Left lobe of liver (tissue), 2 donors: Measurements from ENCODE around the gene CFL1. TPM values are rescaled to one million over a fixed set of nuclear protein-coding genes. Genes with fewer than 3 reads are reported as not detected.
"Not testable (repeated sequence)": the region's sequence is repeated elsewhere in the genome, so short reads cannot be mapped to it uniquely, and the experiment has no call there.

ENCODE experiments used
- ATAC-seq: fragments of 200-7000 bp; cut with Tn5 transposase; one replicate; pipeline ENCODE4 v1.9.1; 2020; ENCODE audit warnings: mild to moderate bottlenecking, moderate library complexity
- DNase-seq: peaks from one replicate; pipeline ENCODE4 v3.0.0-alpha.2; 2020; ENCODE audit warnings: low spot score
- total RNA-seq: library from RNA; stranded (reverse); gene quantifications from one replicate; pipeline ENCODE4 v1.2.1, GENCODE V29; 2021
- donor health status: DM: no; HTN: no; CAD: no; lungs with moderate emphysema.
- donor health status: DM: no; HTN: yes; CAD: no.

CFL1 gene
- total RNA-seq, 1 donor from 2014 or later, result 240 TPM

DNA sequence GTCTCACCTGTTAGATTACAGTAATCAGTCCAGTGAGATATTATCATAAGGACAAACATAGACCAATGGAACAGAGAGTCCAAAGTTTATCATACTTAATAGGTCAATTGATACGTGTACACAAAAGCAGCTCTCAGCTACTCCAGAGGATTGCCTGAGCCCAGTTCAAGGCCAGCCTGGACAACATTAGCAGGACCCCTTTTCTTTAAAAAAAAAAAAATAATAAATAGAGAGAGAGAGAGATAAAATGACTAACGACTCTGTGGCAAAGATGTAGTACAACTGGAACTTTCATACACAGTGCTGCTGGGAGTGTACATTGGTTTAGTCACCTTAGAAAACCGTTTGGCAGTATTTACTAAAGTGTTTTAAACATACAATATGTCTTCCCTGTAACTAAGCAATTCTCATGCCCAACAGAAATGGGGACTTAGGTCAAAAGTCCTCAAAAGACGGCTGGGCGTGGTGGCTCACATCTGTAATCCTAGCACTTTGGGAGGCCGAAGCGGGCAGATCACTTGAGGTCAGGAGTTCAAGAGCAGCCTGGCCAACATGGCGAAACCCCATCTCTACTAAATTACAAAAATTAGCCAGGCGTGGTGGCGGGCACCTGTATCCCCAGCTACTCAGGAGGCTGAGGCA lies 13.6 kb downstream of the CFL1 start:
- DNase-seq (no peak), ATAC-seq (no peak)

DNA sequence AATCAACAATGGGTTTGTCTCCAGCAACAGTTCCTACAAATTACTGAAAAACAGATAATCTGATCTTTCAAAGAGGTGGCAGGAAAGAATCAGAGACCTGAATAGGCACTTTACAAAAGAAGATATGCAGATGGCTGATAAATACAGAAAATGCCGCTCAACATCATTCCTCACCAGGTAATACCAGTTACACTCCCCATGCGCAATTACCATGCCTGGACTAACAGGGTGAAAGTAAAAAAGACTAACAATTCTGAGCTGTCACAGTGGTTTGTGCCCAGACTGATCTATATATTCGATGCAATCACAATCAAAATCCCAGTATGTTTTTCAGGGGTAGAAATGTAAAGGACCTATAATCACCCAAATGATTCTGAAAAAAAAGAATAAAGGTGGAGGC lies 14.2 kb downstream of the CFL1 start:
- no peak for DNase-seq

DNA sequence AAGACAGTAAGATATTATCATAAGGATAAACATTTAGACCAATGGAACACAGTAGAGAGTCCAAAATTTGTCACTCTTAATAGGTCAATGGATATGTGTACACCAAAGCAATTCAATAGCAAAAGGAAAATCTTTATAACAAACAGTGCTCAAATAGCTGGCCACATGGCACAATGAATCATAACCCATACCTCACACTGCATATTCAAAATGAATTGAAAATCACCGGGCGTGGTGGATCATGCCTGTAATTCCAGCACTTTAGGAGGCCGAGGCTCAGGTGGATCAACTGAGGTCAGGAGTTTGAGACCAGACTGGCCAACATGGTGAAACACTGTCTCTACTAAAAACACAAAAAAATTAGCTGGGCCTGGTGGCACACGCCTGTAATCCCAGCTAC lies 15.8 kb downstream of the CFL1 start:
- ATAC-seq (no peak), DNase-seq (no peak)

More for the DNA sequence above, 14.2 kb downstream of the CFL1 start:
- no peak for ATAC-seq

DNA sequence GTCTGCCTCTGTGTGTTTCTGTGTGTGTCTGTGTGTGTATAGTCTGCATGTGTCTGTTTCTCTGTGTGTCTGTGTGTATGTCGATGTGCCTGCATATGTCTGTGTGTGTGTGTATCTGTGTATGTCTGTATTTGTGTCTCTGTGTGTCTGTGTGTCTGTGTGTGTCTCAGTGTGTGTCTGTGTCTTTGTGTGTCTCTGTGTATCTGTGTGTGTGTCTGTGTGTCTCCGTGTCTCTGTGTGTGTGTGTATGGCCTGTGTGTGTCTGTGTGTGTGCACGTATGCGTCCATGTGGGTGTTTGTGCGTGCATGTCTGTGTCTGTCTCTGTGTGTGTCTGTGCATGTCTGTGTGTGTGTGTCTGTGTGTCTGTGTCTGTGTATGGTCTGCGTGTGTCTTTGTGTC lies 23.8 kb downstream of the CFL1 start:
- ATAC-seq (no peak), DNase-seq (no peak)

DNA sequence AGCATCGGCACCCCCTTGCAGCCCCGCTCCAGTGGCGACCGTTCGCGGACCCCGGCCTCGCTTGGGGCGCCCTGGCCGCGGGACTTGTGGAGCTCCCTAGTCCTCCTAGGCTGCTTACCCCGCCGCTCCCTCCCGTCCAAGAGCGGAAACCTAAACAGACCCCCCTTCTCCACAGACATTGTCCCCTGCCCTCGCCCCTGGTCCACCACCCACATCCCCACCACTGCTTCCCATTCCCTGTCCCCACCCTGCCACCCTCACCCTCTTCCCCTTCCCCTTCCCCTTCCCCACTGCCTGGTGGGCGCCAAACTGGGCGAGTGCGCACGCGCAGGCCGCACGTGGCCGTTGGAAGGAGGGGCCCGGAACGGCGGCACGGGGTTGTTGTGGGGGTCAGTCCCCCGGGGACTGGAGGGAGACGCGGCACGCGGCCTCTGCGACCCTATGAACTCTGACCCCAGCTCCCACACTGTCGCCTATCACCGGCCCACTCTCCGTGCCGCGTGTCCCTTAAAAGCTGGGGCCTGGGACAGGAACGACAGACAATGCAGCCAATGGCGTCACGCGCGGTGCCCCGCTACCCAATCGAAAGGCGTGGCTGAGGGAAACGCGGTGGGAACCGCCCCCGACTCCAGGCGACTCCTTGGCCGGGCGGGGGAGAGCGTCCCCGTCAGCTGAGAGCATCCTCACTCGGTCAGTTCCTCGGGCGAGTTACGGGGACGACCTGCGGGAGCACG lies 24.5 kb downstream of the CFL1 start, which contains the start of gene SNX32:
Gene SNX32 (plus strand): TSS at position 667 of the 734 bp plus-strand sequence. CDS start 103 bp downstream, outside the sequence.
- peak; percentile 86 for DNase-seq
- peak; percentile 99 for ATAC-seq

DNA sequence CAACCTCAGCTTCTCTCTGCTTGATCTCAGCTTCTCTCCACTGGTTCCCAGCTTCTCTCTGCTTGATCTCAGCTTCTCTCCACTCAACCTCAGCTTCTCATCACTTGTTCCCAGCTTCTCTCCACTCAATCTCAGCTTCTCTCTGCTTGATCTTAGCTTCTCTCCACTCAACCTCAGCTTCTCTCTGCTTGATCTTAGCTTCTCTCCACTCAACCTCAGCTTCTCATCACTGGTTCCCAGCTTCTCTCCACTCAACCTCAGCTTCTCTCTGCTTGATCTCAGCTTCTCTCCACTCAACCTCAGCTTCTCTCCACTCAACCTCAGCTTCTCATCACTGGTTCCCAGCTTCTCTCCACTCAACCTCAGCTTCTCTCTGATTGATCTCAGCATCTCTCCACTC lies 25.7 kb downstream of the CFL1 start:
- DNase-seq, ATAC-seq: not testable (repeated sequence)

DNA sequence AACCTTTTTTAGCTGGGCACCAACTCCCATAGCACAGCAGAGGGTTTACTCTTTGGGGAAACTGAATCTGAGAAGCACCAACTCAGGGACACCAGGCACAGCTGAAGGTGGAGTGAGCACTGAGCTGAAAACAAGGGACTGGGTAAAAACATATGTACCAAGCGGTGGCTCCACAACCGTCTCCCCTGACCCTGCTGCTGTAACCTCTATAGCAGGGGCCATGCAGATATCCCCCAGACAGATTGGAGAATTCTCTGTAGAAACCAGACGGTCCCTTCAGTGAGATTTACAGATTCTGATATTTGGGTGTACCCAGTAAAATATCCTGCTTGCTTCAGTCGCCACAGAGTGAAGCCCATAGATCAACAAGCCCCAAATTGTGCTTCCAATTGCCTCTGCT lies 28.5 kb downstream of the CFL1 start:
- DNase-seq (no peak), ATAC-seq (no peak)

DNA sequence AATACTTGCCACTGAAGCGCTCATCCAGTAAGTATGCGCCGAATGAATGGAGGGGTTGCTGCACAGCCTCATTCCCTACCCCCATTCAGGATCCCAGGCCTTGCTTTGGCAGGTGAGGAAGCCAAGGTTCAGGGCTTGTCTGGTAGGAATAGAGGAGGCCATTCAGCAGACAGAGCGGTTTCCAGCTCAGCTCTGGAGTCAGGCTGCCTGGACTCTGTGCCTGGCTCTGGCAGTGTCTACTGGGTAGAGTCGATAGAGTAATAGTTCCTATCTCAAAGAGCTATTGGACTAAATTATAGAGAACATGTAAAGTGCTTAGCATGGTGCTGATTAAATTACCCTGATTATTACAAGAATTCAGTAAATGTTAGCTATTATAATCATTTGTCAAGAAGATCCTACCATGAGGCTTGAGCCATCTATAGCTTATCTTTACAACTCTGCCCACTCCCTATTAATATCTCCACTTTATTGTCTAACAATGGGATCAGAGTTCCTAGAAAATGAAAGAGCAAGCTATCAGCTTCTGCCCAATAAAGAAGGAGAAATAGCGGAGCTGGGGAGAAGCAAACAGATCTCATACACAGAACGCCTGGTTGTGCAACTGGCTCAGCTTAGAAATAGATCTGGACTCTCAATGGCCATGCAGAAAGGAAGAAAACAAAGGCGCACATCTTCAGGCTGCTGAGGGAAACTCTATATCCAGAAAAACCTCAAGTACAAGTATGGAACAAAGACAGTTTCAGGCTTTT lies 30.8 kb downstream of the CFL1 start:
- no peak for DNase-seq
- no peak for ATAC-seq

DNA sequence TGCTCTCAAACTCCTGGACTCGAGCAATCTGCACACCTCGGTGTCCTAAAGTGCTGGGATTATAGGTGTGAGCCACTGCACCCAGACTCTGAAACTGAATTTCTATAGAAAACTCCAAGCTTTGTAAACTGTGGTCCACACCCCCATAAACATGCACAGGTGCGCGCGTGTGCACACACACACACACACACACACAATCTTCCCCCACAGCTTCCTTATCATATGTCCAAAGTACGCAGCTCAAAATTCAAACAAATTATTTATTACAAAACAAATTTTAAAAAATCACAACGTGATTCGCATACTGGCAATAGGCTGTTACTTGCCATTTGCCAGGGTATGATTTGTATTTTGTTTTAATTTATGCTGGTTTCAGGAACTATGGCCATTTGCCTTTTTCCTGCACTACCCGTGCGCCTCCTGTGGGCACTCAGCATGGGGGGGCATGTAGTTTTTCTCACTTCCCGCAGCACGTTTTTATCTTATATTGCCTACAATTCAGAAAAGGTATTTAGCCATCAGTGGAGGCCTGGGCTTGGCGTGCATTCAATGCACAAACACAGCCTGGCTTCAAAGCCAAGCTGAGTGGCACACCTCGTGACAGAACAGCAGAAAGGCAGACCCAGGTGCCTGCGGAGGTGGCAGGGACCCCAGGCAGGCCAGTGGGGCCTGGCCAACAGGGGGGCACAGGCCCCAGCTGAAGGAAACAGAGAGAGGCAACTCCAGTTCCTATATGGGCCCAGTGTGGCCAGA lies 35.0 kb downstream of the CFL1 start:
- ATAC-seq, result peak; percentile 73
- peak; percentile 61 for DNase-seq

DNA sequence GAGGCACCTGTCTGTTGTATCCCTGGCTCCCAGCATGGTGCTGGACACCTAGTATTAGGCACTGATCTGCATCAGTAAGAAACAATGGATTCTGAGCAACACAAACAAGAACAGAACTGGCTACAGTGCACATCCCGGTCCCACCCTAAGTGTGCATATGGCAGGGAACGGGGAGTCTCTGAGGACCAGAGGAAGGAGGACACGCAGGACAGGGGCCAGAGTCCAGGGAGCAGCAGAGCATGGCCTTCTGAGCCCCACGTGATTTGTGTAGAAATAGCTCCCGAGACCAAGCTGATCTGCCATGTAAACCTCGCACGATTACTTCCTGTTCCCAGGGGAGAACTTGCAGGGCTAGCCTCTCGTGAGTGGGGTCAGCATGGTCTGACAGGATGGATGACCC lies 36.9 kb downstream of the CFL1 start:
- ATAC-seq (peak; percentile 54), DNase-seq (peak; percentile 67)

DNA sequence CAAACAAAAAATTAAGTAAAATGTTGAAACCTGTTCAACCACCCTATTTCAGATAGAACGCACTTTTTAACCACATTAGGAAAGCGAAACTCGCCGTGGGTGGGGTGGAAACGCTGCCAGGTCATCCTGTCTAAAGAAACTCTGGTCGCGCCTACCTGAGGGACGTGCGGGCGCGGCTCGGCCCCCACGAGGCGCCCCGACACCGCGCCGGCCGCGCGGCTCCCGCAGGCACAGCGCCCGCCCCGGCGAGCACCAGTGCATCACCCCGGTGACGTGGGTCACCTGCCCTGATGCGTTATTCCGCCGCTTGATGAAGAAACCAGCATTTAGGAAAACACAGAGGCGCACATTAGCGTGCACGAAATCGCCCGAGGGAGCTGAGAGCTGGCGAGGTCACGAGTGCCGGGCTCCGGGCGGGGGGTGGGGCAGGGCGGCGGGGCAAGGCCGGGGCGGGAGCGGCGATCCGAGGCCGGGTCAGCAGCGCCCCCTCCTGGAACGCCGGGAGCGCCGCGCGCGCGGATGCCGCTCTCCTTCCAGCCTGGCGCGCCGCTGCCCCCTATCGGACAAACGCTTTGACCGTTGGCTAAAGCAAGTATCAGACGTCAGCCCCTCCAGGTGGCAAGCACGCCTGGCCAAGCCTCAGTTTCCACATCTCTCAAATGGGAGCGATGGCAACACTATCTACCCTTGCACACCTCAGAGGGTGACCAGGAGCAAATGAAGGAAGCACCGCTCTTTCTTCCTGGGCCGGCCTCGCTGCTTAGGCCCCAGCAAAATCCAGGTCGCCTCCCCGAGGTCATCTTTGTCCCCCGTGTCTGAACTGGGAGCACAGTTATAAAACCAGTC lies 39.9 kb downstream of the CFL1 start:
- DNase-seq, result peak; percentile 94
- peak; percentile 98 for ATAC-seq

DNA sequence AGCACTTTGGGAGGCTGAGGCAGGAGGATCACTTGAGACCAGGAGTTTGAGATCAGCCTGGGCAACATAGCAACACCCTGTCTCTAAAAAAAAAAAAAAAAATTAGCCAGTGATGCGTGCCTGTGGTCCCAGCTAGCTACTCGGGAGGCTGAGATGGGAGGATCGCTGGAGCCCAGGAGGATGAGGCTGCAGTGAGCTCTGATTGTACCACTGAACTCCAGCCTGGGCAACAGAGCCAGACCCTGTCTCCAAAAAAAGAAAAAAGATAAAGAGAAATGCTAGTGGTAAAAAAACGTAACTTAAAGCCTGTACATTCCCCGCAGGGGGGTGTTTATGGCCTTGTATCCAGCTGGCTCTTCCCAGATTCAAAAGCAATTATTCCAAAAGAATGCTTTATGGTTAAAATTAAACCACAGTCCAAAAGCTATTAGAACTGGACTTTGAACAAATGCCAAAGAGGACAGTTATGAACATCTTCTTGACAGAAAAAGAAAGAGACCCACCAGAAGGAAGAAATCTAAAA lies 40.6 kb downstream of the CFL1 start:
- no peak for ATAC-seq
- no peak for DNase-seq

DNA sequence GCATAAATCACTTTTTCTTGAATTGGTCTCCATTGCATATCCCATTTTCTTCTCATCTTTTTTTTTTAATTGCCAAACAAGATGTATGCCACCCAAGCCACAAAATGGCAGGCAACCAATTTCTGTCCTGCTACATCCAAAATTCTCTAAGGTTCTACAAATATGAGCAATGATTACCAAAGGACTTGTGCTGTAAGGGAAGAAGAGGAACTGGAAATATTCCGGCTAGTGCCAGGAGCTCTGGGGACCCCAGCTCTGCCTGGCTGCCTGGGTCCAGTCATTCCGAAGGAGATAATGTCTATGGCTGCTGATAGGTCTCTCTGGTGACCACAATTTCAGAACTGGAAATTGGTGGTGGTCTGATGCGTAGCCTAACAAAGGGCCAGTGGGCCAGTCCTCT lies 41.3 kb downstream of the CFL1 start:
- ATAC-seq (no peak), DNase-seq (no peak)

DNA sequence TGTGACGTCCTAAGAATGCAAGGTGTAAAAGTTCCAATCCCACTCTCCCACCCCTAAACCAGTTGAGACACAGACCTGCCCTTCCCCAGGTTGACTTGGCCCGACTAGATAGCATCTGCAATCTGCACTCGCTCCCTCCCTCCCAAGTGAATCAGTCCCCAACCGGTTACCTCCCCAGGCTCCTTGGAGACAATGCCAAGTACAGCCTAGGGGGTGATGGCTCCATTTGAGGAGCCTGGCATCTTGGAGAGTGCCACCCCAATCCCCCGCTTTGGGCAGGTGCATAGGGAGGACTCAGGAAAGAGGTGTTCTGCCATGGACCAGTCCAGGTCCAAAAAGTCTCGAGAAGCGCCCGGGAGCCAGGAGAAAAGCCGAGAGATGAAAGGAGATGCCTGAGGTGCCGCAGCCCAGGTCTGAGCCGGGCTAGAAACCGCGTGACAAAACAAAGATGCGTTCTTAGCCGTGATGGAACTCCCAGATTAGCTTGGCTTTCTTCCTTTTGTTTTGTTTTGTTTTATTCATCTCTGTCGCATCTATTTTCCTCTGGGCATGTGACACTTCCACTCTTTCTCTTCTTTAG lies 42.9 kb downstream of the CFL1 start:
- DNase-seq (no peak), ATAC-seq (no peak)

DNA sequence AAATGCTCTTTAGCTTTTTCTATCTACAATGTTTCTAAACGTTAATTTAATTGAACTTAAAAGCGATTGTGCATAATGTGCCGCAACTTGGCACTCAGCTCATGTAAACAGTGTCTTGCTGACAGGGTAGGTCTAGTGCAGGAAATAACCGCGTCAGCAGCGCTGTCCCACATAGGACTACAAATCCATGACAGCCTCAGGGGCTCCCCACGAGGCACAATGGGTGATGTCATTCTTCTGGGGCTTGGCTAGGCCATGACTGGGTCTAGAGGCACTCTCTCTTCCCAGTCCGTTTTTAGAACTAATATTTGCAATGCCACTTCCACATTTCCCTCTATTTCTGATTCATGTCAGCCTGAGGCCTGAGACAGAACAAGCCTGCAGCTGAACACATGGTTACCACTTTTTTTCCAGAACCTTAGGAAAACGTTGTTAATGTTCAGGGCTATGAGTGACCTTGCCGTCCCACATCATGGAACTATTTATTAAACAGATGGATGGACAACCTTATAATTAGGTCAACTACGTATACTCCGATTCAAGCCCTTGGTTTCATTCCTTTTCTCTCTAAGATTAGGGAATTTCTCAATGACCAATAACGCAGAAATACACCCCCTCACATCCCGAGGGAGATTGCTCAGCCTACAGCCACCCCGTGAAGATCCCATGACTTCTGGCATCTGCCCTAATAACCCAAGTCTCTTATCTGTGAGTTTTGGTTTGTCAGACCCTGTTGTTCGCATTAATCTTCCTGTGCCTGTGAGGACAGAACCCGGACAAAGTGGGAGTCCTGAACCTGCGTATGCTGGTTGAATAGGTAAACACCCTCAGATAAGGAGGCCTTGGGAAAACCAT lies 43.6 kb downstream of the CFL1 start:
- DNase-seq (no peak), ATAC-seq (no peak)

DNA sequence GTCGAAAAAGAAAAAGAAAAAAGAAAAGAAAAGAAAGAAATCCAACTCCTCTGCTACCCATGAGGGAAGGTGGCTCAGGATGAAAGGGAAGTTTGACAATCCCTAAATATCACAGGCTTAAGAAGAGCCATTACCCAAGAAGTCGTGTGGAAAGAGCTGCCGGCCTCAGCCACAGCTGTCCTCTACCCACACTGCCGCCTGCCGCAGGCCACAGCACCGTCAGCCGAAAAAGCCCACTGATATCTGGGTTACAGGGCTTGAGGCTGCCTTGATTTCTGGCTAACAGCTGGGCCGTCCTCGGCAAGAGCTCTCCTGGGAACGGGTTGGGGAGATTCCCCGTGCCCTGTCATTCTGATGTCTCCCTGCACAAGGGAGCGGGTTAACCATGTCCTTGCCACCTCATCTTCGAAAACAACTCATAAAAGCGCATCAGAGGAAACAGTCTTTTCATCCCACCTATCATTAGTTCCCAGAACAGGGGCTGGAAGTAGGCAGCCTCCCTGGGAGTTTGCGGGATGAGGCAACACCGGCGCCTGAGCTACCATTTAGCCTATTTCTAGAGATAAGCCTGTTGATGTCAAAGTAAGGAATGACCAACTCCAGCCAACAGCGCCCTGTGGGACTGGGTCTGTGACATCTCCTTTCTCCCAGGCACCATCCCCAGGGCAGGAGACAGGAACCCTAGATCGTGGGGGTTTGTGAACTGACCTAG lies 46.1 kb downstream of the CFL1 start:
- DNase-seq (no peak), ATAC-seq (no peak)

DNA sequence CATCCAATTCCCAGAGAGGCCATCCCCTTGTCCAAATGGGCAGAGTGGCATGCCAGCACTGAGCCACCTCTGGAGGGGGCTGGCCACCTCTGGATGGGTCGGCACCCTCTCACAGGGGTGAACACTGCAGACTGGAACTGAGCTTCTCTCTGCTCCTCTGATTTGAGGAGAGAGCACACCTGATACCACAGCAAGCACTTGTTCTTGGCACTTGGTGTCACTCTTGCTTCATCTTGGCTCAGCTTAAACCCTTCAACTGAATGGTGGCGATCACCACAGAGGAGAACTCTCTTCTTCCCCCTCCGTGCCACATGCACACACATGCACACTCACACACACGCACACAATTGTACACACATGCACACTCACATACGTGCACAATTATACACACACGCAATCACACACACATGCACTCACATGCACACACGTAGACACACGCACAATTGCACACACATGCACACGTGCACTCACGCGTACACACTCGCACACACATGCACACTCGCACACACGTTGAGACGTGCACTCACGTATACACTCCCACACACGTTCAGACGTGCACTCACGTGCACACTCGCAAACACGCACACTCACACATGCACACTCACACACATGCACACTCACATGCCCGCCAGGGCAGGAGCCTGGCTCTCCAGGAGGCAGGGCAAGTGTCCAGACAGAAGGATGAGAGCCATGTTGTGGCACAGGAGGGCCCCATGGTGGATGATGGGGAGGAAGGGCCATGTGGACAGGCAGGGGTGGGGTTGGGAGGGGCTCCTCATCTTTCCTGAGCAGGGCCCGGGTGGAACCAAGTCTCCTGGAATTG lies 47.7 kb downstream of the CFL1 start:
- no peak for DNase-seq

More for the DNA sequence above, 47.7 kb downstream of the CFL1 start:
- ATAC-seq, result peak; percentile 77
